LNCAP (cell line): ENCODE results near the gene MAGED4.

Experiments used
- TF ChIP-seq, protein P1 (sequence below): fragments of 450-650 bp; IDR thresholded peaks from 2 replicates; pipeline ENCODE4 v1.5.1; 2017; ENCODE audit warnings: mild to moderate bottlenecking

Gene MAGED4

GRCh38 chrX:52217494-52218160 lies 32.9 kb downstream of the MAGED4 start:
- TF ChIP-seq, protein P1, sequence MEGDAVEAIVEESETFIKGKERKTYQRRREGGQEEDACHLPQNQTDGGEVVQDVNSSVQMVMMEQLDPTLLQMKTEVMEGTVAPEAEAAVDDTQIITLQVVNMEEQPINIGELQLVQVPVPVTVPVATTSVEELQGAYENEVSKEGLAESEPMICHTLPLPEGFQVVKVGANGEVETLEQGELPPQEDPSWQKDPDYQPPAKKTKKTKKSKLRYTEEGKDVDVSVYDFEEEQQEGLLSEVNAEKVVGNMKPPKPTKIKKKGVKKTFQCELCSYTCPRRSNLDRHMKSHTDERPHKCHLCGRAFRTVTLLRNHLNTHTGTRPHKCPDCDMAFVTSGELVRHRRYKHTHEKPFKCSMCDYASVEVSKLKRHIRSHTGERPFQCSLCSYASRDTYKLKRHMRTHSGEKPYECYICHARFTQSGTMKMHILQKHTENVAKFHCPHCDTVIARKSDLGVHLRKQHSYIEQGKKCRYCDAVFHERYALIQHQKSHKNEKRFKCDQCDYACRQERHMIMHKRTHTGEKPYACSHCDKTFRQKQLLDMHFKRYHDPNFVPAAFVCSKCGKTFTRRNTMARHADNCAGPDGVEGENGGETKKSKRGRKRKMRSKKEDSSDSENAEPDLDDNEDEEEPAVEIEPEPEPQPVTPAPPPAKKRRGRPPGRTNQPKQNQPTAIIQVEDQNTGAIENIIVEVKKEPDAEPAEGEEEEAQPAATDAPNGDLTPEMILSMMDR, result no peak

DNA sequence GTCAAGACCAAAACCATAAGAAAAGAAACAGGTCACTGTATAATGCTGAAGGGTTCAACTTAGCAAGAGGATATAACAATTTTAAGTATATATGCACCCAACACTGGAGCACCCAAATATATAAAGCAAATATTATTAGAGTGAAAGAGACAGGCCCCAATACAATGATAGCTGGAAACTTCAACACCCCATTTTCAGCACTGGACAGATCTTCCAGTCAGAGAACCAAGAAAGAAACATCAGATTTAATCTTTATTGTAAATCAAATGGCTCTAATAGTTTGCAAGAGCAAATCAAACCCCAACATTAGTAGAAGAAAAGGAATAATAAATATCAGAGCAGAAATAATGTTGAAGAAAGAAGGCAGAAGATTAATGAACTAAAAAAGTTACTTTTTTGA lies 36.2 kb downstream of the MAGED4 start:
- TF ChIP-seq, protein P1, result no peak
